ENCODE results near the gene DLG2.

GRCh38 chr11:84289381-84289906, 1337.7 kb downstream of the DLG2 start:
- TF ChIP-seq CTCF (IDR thresholded peaks at IDR 0.05; ENCODE audit: insufficient read depth, low read depth, low read length) (no peak), EZH2 (IDR thresholded peaks at IDR 0.05; ENCODE audit: insufficient read depth, low read length) (no peak)
